GM21381 (cell line): ENCODE data around the gene STIM1.
"Not testable (repeated sequence)": the region's sequence is repeated elsewhere in the genome, so short reads cannot be mapped to it uniquely, and the experiment has no call there.

ENCODE experiments used
- ATAC-seq: cut with Tn5 transposase; IDR thresholded peaks from one replicate; pipeline ENCODE4 v1.9.1; 2021; ENCODE audit warnings: mild to moderate bottlenecking, moderate library complexity; ENCODE audit not compliant: unreplicated experiment

The STIM1 gene

GRCh38 chr11:3879967-3880542 is 24.6 kb downstream of the STIM1 start:
- peak; percentile 41 for ATAC-seq

- no peak for ATAC-seq
These were observed 25.3 kb downstream of the STIM1 start for GRCh38 chr11:3880724-3881123.

- ATAC-seq = no peak
These were observed 27.2 kb downstream of the STIM1 start for GRCh38 chr11:3882655-3883054.

DNA sequence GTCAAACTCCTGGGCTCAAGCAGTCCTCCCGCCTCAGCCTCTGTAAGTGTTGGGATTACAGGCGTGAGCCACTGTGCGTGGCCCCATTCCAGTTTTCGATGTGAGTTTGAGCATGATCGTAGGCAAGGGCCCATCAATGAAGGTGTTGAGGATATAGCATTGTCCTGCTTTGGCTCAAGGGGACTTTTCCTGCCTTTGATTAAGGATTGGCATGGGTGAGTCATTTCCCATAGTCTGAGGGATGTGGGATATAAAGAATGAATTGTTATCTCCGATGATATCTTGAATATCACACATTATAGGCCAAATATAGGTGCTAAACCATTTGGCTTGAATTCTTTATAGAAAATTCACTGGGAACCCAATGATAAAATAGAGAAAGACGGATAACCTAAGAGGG is 30.4 kb downstream of the STIM1 start:
- ATAC-seq = no peak

DNA sequence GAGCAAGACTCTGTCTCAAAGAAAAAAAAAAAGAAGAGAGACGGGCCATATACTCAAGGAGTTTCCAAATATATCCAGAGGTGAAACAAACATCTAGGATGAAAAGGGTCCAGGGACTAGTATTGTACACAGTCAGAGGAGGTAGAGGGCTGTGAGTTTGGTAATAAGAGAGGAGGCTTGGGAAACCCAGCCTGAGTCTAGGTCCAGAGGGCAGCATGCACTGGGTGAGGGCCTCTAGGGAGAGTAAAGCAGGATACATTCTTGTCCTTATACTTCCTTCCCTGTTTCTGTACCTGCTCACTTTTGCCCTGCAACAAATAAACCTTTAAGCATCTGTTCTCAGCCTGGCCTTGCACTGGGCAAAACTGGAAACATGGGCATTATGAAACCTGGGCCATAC is 31.5 kb downstream of the STIM1 start:
- no peak for ATAC-seq

DNA sequence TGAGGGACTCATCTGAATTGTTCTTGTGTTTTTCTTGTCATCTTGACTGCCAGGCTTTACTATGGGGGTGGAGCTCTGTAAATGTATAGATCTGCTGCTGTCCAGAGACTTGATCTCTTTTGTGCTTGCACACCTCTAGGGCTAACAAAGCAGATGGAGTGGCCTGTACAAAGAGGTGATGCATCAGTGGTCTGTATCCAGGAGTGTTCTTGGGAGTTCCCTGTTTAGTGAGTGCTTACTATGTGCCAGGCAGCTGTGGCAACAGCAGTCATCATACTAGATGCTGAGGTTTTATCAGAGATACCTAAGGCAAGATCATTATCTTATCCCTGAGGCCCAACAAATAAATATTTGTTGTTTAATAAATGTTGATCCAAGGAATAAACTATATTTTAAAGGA is 33.4 kb downstream of the STIM1 start:
- no peak for ATAC-seq

- ATAC-seq = no peak
These were observed 34.5 kb downstream of the STIM1 start for GRCh38 chr11:3890014-3890413.

DNA sequence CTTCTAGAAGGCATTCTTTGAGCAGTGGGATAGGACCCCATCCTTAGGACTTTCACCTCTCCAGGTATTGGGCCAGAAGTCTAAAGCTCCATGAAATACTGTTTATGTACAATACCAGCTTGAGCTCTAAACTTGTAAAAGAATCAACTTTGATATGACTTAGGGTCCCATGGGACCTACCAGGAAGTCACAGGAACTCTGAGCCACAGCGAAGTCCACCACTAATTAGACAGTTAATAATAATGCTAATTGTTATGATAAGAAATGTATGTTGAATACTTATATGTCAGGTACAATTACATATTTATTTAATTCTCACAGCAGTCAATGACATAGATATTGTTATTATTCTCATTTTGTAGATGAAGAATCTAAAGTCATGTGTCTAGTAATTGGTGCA is 35.3 kb downstream of the STIM1 start:
- ATAC-seq = no peak

DNA sequence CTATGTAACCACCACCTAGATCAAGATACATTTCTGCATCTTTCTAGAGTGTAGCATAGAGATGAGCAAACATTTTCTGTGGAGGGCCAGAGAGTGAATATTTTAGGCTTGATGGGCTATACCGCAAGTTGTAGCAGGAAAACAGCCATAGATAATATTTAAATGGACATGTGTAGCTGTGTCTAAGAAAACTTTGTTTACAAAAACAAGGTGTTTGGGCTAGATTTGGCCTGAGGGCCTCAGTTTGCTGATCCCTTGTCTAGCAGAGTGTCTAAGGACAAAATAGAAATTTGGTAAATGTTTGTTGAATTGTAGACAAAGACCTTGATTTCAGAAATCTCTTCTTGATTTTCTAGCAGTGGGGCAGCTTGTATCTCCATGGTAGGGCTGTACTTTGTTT is 36.3 kb downstream of the STIM1 start:
- no peak for ATAC-seq

DNA sequence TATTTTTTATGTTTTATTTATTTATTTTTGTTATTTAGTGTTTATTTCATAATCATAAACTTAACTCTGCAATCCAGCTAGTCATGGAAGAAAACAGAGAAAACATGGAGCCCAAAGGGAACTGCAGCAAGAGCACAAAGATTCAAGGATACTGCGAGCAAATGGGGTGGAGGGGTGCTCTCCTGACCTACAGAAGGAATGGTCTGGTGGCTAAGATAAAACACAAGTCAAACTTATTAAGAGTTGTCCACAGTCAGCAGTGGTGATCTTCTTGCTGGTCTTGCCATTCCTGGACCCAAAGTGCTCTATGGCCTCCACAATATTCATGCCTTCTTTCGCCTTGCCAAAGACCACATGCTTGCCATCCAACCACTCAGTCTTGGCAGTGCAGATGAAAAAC is 36.7 kb downstream of the STIM1 start:
- no peak for ATAC-seq

- ATAC-seq = no peak
These were observed 37.8 kb downstream of the STIM1 start for GRCh38 chr11:3893311-3893710.

DNA sequence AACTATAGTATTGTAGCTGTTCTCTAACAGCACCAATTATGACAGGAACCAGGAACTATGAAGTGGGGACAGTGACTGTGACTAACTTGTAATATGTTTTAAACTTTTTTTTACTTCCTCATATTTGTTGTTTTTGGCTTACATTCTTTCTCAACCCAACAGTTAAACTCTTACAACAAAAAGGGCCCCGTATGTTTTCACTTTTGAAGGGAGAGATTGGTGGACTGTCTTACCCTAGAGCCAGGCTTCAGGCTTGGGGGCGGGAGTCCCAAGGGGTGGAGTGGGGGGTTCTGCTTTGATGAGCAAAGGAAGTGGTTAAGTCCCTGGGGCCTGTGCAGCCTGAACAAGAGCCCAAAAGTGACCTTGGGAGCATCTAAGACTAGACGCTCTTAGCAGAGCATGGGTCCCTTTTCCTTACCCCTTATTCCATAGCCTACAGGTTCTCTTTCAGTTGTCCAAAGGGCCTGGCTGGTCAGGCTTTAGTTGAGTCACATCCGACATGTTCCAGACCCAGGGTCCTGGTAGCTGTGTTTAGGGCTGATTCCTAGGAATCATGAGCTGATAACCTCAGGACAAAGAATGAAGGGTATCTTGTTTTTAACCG is 38.8 kb downstream of the STIM1 start:
- peak; percentile 99 for ATAC-seq

DNA sequence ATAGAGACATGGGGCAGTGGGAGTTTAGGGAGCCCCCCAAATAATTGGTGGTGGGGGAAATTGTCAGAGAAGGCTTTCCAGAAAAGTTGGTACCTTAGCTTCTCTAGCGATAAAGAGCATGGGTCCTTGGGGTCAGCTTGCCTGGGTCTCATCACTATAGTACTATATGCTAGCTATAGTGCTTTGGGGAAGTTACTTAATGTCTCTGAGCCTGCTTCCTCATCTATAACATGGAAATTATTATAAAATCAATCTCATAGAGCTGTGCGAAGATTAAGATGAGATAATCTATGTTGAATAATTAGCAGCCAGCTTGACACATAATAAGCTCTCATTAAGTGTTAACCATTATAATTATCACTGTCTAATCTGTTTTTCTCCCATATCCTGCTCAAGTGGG is 41.2 kb downstream of the STIM1 start:
- ATAC-seq = no peak

DNA sequence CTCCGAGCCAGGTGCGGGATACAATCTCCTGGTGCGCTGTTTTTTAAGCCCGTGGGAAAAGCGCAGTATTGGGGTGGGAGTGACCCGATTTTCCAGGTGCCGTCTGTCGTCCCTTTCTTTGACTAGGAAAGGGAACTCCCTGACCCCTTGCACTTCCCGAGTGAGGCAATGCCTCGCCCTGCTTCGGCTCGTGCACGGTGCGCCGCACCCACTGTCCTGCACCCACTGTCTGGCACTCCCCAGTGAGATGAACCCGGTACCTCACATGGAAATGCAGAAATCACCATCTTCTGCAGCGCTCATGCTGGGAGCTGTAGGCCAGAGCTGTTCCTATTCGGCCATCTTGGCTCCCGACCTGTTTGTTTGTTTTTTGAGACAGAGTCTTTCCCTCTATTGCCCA is 44.8 kb downstream of the STIM1 start:
- ATAC-seq = not testable (repeated sequence)

GRCh38 chr11:3901249-3902025 is 46.0 kb downstream of the STIM1 start:
- no peak for ATAC-seq

- ATAC-seq = no peak
These were observed 47.0 kb downstream of the STIM1 start for GRCh38 chr11:3902441-3902840.

- no peak for ATAC-seq
These were observed 47.9 kb downstream of the STIM1 start for GRCh38 chr11:3903207-3903896.

- no peak for ATAC-seq
These were observed 48.8 kb downstream of the STIM1 start for GRCh38 chr11:3904228-3904627.

DNA sequence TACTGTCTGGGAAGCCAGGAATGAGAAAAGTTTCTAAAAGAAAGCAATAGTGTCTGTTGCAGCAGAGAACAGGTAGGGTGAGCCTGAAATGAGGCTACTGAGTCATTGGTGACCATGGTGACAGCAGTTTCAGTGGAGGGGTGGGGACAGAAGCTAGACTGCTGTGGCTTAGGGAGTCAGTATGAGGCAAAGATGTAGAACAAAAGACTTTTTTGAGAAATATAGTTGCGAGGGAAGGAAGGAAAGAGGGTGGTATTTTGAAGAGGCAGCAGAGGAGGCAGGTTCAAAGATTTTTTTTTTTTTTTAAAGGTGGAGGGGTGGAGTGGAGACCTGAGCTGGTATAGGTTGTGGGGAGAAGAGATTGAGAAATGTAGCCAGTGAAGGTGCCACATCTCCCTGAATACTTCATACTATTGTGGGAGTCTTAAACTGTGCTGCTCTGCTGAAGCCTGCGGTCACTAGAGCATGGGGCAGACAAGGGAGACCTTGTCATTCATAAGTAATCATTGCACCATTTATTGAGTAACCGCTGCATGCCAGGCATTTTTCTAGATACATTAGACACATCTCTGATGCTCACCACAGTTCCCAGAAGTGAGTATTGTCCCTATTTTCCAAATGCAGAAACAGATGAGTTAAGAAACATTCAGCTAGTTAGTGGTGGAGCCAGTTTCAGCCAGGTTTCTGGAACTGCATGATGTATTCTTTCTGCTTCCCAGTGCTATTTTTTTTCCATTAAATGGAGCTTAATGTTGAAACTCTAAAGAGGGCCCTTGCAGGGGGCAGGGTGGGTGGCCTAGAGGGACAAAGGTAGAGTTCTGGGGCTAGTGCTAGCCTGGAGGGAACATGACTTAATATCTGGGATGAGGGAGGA is 49.9 kb downstream of the STIM1 start:
- peak; percentile 89 for ATAC-seq

- ATAC-seq = no peak
These were observed 50.7 kb downstream of the STIM1 start for GRCh38 chr11:3906166-3906565.

- no peak for ATAC-seq
These were observed 52.1 kb downstream of the STIM1 start for GRCh38 chr11:3907590-3907989.
